HG03575 (cell line): ENCODE results near the gene SLFN5.

ENCODE experiments used
- ATAC-seq: cut with Tn5 transposase; IDR thresholded peaks from one replicate; pipeline ENCODE4 v1.9.1; 2021; ENCODE audit not compliant: unreplicated experiment, insufficient number of reproducible peaks, low FRiP score; ENCODE audit errors: extremely low read depth

SLFN5 gene

DNA sequence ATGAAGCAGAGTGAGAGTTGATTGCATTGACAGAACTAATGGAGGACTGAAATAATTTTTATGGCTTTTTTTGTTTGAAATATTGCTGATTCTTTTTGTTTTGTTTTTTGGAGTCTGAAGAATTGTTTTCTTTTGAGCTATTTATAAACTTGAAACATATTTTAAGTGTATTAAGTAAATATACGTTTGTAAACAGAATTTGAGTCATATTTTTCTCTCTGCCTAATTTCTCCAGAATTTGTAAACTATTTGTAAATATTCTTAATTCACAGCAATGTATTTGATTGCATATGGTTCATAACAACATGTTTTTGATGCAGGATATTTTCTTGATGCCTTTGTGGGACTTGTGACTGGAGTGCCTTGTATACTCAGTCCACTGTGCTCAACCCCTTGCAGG lies 79.9 kb downstream of the SLFN5 start:
- ATAC-seq, result no peak
